HepG2 (cell line): ENCODE measurements around the gene OSGIN1. TPM values are rescaled to one million over a fixed set of nuclear protein-coding genes. Genes with fewer than 3 reads are reported as not detected.
A peak's percentile ranks its signal among the peaks of the same experiment; 100 is the strongest.

Experiments
- ARNT ChIP-seq: fragments of 450-650 bp; IDR thresholded peaks from 2 replicates; pipeline ENCODE4 v1.6.1; 2017
- ATF2 ChIP-seq: sonication (generic); formaldehyde crosslinking; IDR thresholded peaks from 2 replicates; pipeline ENCODE4 v1.4.0; 2020; ENCODE audit warnings: missing genetic modification reagents
- CBX5 ChIP-seq: sonication (generic); formaldehyde crosslinking; IDR thresholded peaks from 2 replicates; pipeline ENCODE4 v1.4.0; 2020; ENCODE audit warnings: missing genetic modification reagents, borderline replicate concordance
- CENPX ChIP-seq: sonication (generic); formaldehyde crosslinking; IDR thresholded peaks from 2 replicates; pipeline ENCODE4 v1.9.0; 2021; ENCODE audit warnings: mild to moderate bottlenecking, missing genetic modification reagents, moderate library complexity
- FOXC1 ChIP-seq: sonication (generic); formaldehyde crosslinking; IDR thresholded peaks from 2 replicates; pipeline ENCODE4 v1.8.0; 2022; ENCODE audit warnings: mild to moderate bottlenecking, missing genetic modification reagents, borderline replicate concordance
- FUBP1 ChIP-seq: sonication (generic); formaldehyde crosslinking; IDR thresholded peaks from 2 replicates; pipeline ENCODE4 v1.5.1; 2020; ENCODE audit warnings: missing genetic modification reagents, mild to moderate bottlenecking, borderline replicate concordance
- HNRNPK ChIP-seq: fragments of 200-400 bp; formaldehyde crosslinking; IDR thresholded peaks from 2 replicates; pipeline ENCODE4 v1.6.1; 2018; ENCODE audit warnings: low read length, low read depth, moderate library complexity, mild to moderate bottlenecking; ENCODE audit not compliant: poor library complexity, severe bottlenecking
- HNRNPUL1 ChIP-seq: fragments of 200-400 bp; formaldehyde crosslinking; IDR thresholded peaks from 2 replicates; pipeline ENCODE4 v1.6.1; 2017; ENCODE audit warnings: low read depth, mild to moderate bottlenecking, low read length, moderate library complexity
- KDM1A ChIP-seq: IDR thresholded peaks from 2 replicates; pipeline ENCODE4 v1.6.1; 2016; ENCODE audit warnings: missing compliant biosample characterization
- NBN ChIP-seq: fragments of 450-650 bp; conservative IDR thresholded peaks from 2 replicates; pipeline ENCODE4 v1.6.1; 2017
- NONO ChIP-seq, 2 experiments: fragments of 450-650 bp in 1 of 2; sonication (generic) in 1 of 2; formaldehyde crosslinking in 1 of 2; IDR thresholded peaks in 1 of 2; conservative IDR thresholded peaks in 1 of 2; 2 replicates each; pipeline versions ENCODE4 v1.6.1 to v1.8.0; 2017 to 2022; ENCODE audit warnings: mild to moderate bottlenecking in 1 of 2, missing genetic modification reagents in 1 of 2, moderate library complexity in 1 of 2
- NPAS2 ChIP-seq: sonication (generic); formaldehyde crosslinking; IDR thresholded peaks from 2 replicates; pipeline ENCODE4 v1.8.0; 2022; ENCODE audit warnings: mild to moderate bottlenecking, missing genetic modification reagents, borderline replicate concordance
- SRY ChIP-seq: sonication (generic); formaldehyde crosslinking; IDR thresholded peaks from 2 replicates; pipeline ENCODE4 v1.8.0; 2022; ENCODE audit warnings: mild to moderate bottlenecking, missing genetic modification reagents
- YEATS4 ChIP-seq: sonication (generic); formaldehyde crosslinking; IDR thresholded peaks from 2 replicates; pipeline ENCODE4 v1.4.0; 2020; ENCODE audit warnings: missing genetic modification reagents, borderline replicate concordance
- ZEB1 ChIP-seq: IDR thresholded peaks from 2 replicates; pipeline ENCODE4 v1.6.1; 2012; ENCODE audit warnings: mild to moderate bottlenecking, low read depth, inconsistent platforms; ENCODE audit not compliant: insufficient replicate concordance
- ZFP1 ChIP-seq: IDR thresholded peaks from 2 replicates; pipeline ENCODE4 v1.6.1; 2016
- ZMYM3 ChIP-seq: sonication (generic); formaldehyde crosslinking; IDR thresholded peaks from 2 replicates; pipeline ENCODE4 v1.5.1; 2020; ENCODE audit warnings: mild to moderate bottlenecking, missing genetic modification reagents
- ZNF296 ChIP-seq: sonication (generic); formaldehyde crosslinking; conservative IDR thresholded peaks from 2 replicates; pipeline ENCODE4 v1.5.0; 2020; ENCODE audit warnings: mild to moderate bottlenecking, missing genetic modification reagents
- ZNF326 ChIP-seq: sonication (generic); formaldehyde crosslinking; IDR thresholded peaks from 2 replicates; pipeline ENCODE4 v1.4.0; 2020; ENCODE audit warnings: missing genetic modification reagents, borderline replicate concordance
- ZNF331 ChIP-seq: sonication (generic); formaldehyde crosslinking; IDR thresholded peaks from 2 replicates; pipeline ENCODE4 v1.4.0; 2020; ENCODE audit warnings: missing genetic modification reagents
- ZNF577 ChIP-seq: sonication (generic); formaldehyde crosslinking; IDR thresholded peaks from 2 replicates; pipeline ENCODE4 v1.4.0; 2020; ENCODE audit warnings: mild to moderate bottlenecking, low read depth, missing genetic modification reagents, borderline replicate concordance
- ZNF879 ChIP-seq: sonication (generic); formaldehyde crosslinking; IDR thresholded peaks from 2 replicates; pipeline ENCODE4 v1.8.1; 2023; ENCODE audit warnings: missing genetic modification reagents
- polyA plus RNA-seq, 8 experiments: library from polyadenylated mRNA; depleted of rRNA in 3 of 8; stranded (reverse) in 7 of 8; unstranded in 1 of 8; fragments of >200 nt; fragmentation: Illumina TruSeq in 4 of 8; extraction: Trizol in 4 of 8; gene quantifications; 2 replicates each; pipeline versions ENCODE4 v1.2.1 to v1.2.3, GENCODE V29; 2011 to 2016; ENCODE audit warnings: low read depth in 4 of 8, missing spikeins in 1 of 8, mixed read lengths in 1 of 8; ENCODE audit not compliant: insufficient read depth in 1 of 8
- total RNA-seq, 5 experiments: library from RNA; depleted of rRNA; stranded (reverse); fragments of >200 nt; fragmentation: Illumina TruSeq; extraction: Trizol; gene quantifications; 2 replicates each; pipeline ENCODE4 v1.2.3, GENCODE V29; 2016; ENCODE audit warnings: low read depth in 1 of 5
- TF ChIP-seq, protein P1 (sequence below): sonication (generic); formaldehyde crosslinking; IDR thresholded peaks from 2 replicates; pipeline ENCODE4 v1.8.0; 2022; ENCODE audit warnings: mild to moderate bottlenecking, missing genetic modification reagents, moderate library complexity
- TF ChIP-seq, protein P2 (sequence below): sonication (generic); formaldehyde crosslinking; IDR thresholded peaks from 2 replicates; pipeline ENCODE4 v1.9.0; 2022; ENCODE audit warnings: missing genetic modification reagents, mild to moderate bottlenecking, borderline replicate concordance

Gene OSGIN1
- total and polyA plus RNA-seq, 2 of the 13 experiments (the other 11 are each of a cell fraction or from before 2014, with no cell fraction given) = 20.5 to 27.1 TPM

- TF ChIP-seq, protein P1, sequence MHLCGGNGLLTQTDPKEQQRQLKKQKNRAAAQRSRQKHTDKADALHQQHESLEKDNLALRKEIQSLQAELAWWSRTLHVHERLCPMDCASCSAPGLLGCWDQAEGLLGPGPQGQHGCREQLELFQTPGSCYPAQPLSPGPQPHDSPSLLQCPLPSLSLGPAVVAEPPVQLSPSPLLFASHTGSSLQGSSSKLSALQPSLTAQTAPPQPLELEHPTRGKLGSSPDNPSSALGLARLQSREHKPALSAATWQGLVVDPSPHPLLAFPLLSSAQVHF (CRISPR knock-in tag) = no peak
- TF ChIP-seq ZNF296 (CRISPR knock-in tag) (no peak), ARNT (no peak), ZFP1 (CRISPR knock-in tag) (no peak), ZNF331 (peak; percentile 53), CBX5 (CRISPR knock-in tag) (peak; percentile 59; the same call in 1 of the 2 replicates), HNRNPUL1 (no peak), HNRNPK (no peak), KDM1A (no peak), ZNF879 (CRISPR knock-in tag) (no peak), YEATS4 (CRISPR knock-in tag) (0 out of 2 replicates have a peak, but pooled peaks have one; percentile 17), ZNF577 (CRISPR knock-in tag) (no peak), NONO (IDR thresholded peaks at IDR 0.05) (no peak), NONO (CRISPR knock-in tag; conservative IDR thresholded peaks at IDR 0.05) (no peak), ZMYM3 (CRISPR knock-in tag) (no peak), FOXC1 (CRISPR knock-in tag) (peak; percentile 82), ZEB1 (peak; percentile 88), NBN (no peak), CENPX (no peak), FUBP1 (no peak), SRY (CRISPR knock-in tag) (no peak), ATF2 (0 out of 2 replicates have a peak, but pooled peaks have one; percentile 50), NPAS2 (CRISPR knock-in tag) (no peak), ZNF326 (no peak)
- TF ChIP-seq, protein P2, sequence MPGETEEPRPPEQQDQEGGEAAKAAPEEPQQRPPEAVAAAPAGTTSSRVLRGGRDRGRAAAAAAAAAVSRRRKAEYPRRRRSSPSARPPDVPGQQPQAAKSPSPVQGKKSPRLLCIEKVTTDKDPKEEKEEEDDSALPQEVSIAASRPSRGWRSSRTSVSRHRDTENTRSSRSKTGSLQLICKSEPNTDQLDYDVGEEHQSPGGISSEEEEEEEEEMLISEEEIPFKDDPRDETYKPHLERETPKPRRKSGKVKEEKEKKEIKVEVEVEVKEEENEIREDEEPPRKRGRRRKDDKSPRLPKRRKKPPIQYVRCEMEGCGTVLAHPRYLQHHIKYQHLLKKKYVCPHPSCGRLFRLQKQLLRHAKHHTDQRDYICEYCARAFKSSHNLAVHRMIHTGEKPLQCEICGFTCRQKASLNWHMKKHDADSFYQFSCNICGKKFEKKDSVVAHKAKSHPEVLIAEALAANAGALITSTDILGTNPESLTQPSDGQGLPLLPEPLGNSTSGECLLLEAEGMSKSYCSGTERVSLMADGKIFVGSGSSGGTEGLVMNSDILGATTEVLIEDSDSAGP = peak; percentile 84
Measured at GRCh38 chr16:83926726-83927397, 26.2 kb upstream of the OSGIN1 start (continued).
